Lung (tissue), 12 donors: ENCODE data around the gene CNTNAP2. TPM values are rescaled to one million over a fixed set of nuclear protein-coding genes. Genes with fewer than 3 reads are reported as not detected.

ENCODE experiments used
- ATAC-seq: fragments of 200-7000 bp; cut with Tn5 transposase; one replicate; pipeline ENCODE4 v1.9.1; 2020; ENCODE audit warnings: moderate number of reproducible peaks; ENCODE audit not compliant: insufficient read depth, low FRiP score
- DNase-seq, 3 donors: peaks; one replicate each; pipeline ENCODE4 v3.0.0-alpha.2; 2013 to 2017
- H3K27ac ChIP-seq, 2 donors: one replicate each; pipeline ENCODE4 v1.5.1; 2013; ENCODE audit warnings: mild to moderate bottlenecking in 2 of 2, moderate library complexity in 2 of 2, control low read depth in 1 of 2, inconsistent platforms in 1 of 2, low read depth in 1 of 2, low read length in 1 of 2
- H3K27me3 ChIP-seq, 3 donors: one replicate each; pipeline ENCODE4 v1.5.1; 2013; ENCODE audit warnings: low read length in 2 of 3; ENCODE audit not compliant: control insufficient read depth in 3 of 3, insufficient read depth in 3 of 3
- H3K36me3 ChIP-seq, 4 donors: one replicate each; pipeline ENCODE4 v1.5.1; 2013; ENCODE audit warnings: low read length in 4 of 4, mild to moderate bottlenecking in 1 of 4, moderate library complexity in 1 of 4; ENCODE audit not compliant: control insufficient read depth in 4 of 4, insufficient read depth in 4 of 4
- H3K4me1 ChIP-seq, 5 donors: one replicate each; pipeline ENCODE4 v1.5.1; 2013; ENCODE audit warnings: low read length in 5 of 5, mild to moderate bottlenecking in 2 of 5, moderate library complexity in 1 of 5; ENCODE audit not compliant: control insufficient read depth in 5 of 5, insufficient read depth in 5 of 5
- H3K4me3 ChIP-seq: one replicate; pipeline ENCODE4 v1.5.1; 2013; ENCODE audit warnings: mild to moderate bottlenecking, control low read depth, moderate library complexity
- H3K9ac ChIP-seq, 2 donors: one replicate each; pipeline ENCODE4 v1.5.1; 2013; ENCODE audit warnings: low read length in 2 of 2, control low read depth in 1 of 2; ENCODE audit not compliant: insufficient read depth in 1 of 2
- H3K9me3 ChIP-seq, 4 donors: one replicate each; pipeline ENCODE4 v1.5.1; 2013; ENCODE audit warnings: low read length in 3 of 4, mild to moderate bottlenecking in 1 of 4, moderate library complexity in 1 of 4; ENCODE audit not compliant: control insufficient read depth in 4 of 4, insufficient read depth in 3 of 4
- CTCF ChIP-seq: IDR thresholded peaks from 2 replicates; pipeline ENCODE4 v1.5.1; 2012; ENCODE audit warnings: mild to moderate bottlenecking; ENCODE audit errors: control extremely low read depth, extremely low read depth
- WGBS, 2 donors: extraction: QIAGEN DNeasy Blood & Tissue Kit; methylation state at CpG; one replicate each; pipeline ENCODE4 v1.1.7; 2013; 5-methylcytosine and 5-hydroxymethylcytosine counted together
- polyA plus RNA-seq, 2 donors: library from polyadenylated mRNA; stranded (reverse); fragments of 200-250 nt; gene quantifications; one replicate each; pipeline ENCODE4 v1.2.1, GENCODE V29; 2013
- total RNA-seq, 2 donors: library from RNA; depleted of rRNA in 1 of 2; stranded (reverse); fragments of >200 nt in 1 of 2; gene quantifications; one replicate each; pipeline ENCODE4 v1.2.1, GENCODE V29; 2014 to 2021
- donor health status: control.
- donor health status: control.
- donor health status: Bipolar disorder and iron deficiency.
- donor health status: healthy.
- donor health status: DM: yes; HTN: yes; CAD: no.

Gene CNTNAP2
- total and polyA plus RNA-seq, 4 donors, result 0.18 to 45.3 (median 0.52) TPM

GRCh38 chr7:148260599-148260998 is 2144.0 kb downstream of the CNTNAP2 start:
- Histone ChIP-seq H3K36me3 (no peaks in the 10 kb centered on the region), H3K9me3 (no peaks in the 10 kb centered on the region), H3K4me3 (no peak overlapping the region), H3K27me3 (no peaks in the 10 kb centered on the region), H3K27ac (no peak overlapping the region), H3K9ac (peak overlapping the region in 1 of 2 donors; percentile 62), H3K4me1 (peaks cover 0 to 18% (median 0%) of the 10 kb centered on the region in 5 donors)
- DNase-seq (peak; percentile 82 to 95 (median 90)), ATAC-seq (no peak)
- 63 to 82% methylated on average over 5 of the region's 5 CpGs for WGBS, 2 donors
- no peak for TF ChIP-seq CTCF

- H3K4me3 ChIP-seq, result no peak overlapping the region
- no peak for TF ChIP-seq CTCF
- H3K4me1 ChIP-seq, result peaks cover 0 to 18% (median 0%) of the 10 kb centered on the region in 5 donors
- 91 to 95% methylated on average over 10 of the region's 10 CpGs for WGBS, 2 donors
- DNase-seq, result no peak
- no peaks in the 10 kb centered on the region for H3K27me3 ChIP-seq
- H3K9ac ChIP-seq, result no peak overlapping the region
- H3K27ac ChIP-seq, result no peak overlapping the region
- ATAC-seq, result no peak
- H3K36me3 ChIP-seq, result no peaks in the 10 kb centered on the region
- no peaks in the 10 kb centered on the region for H3K9me3 ChIP-seq
Observed at GRCh38 chr7:148261523-148261922, 2144.9 kb downstream of the CNTNAP2 start.

- H3K36me3 ChIP-seq, result no peaks in the 10 kb centered on the region
- DNase-seq (peak; percentile 15 to 53 (median 48)), ATAC-seq (no peak)
- H3K27ac ChIP-seq, result no peak overlapping the region
- no peak overlapping the region for H3K4me3 ChIP-seq
- H3K4me1 ChIP-seq, result peaks cover 0 to 18% (median 0%) of the 10 kb centered on the region in 5 donors
- no peak for TF ChIP-seq CTCF
- no peaks in the 10 kb centered on the region for H3K27me3 ChIP-seq
- H3K9ac ChIP-seq, result no peak overlapping the region
- WGBS, 2 donors, result 42 to 44% methylated on average over 12 of the region's 12 CpGs
- H3K9me3 ChIP-seq, result no peaks in the 10 kb centered on the region
Observed at GRCh38 chr7:148261996-148262688, 2145.5 kb downstream of the CNTNAP2 start.
